HepG2 (cell line): ENCODE measurements around the gene SAYSD1. TPM values are rescaled to one million over a fixed set of nuclear protein-coding genes. Genes with fewer than 3 reads are reported as not detected.

ENCODE experiments used
- ARNT2 ChIP-seq: sonication (generic); formaldehyde crosslinking; IDR thresholded peaks from 2 replicates; pipeline ENCODE4 v1.8.0; 2022; ENCODE audit warnings: mild to moderate bottlenecking, low read depth, missing genetic modification reagents, moderate library complexity
- IKZF1 ChIP-seq: fragments of 450-650 bp; IDR thresholded peaks from 2 replicates; pipeline ENCODE4 v1.7.1; 2016
- MED1 ChIP-seq: sonication (generic); formaldehyde crosslinking; IDR thresholded peaks from 2 replicates; pipeline ENCODE4 v1.4.0; 2020; ENCODE audit warnings: missing genetic modification reagents
- MEF2D ChIP-seq: sonication (generic); formaldehyde crosslinking; IDR thresholded peaks from 2 replicates; pipeline ENCODE4 v1.5.1; 2020; ENCODE audit warnings: mild to moderate bottlenecking, missing genetic modification reagents
- NCOA2 ChIP-seq: sonication (generic); formaldehyde crosslinking; IDR thresholded peaks from 2 replicates; pipeline ENCODE4 v1.8.0; 2022; ENCODE audit warnings: inconsistent platforms
- NFIB ChIP-seq: sonication (generic); formaldehyde crosslinking; IDR thresholded peaks from 2 replicates; pipeline ENCODE4 v1.9.0; 2021; ENCODE audit warnings: missing genetic modification reagents, mild to moderate bottlenecking, borderline replicate concordance
- RELA ChIP-seq: sonication (generic); formaldehyde crosslinking; IDR thresholded peaks from 2 replicates; pipeline ENCODE4 v1.4.0; 2020; ENCODE audit warnings: missing genetic modification reagents
- STAG1 ChIP-seq: sonication (generic); formaldehyde crosslinking; IDR thresholded peaks from 2 replicates; pipeline ENCODE4 v1.4.0; 2020; ENCODE audit warnings: missing genetic modification reagents
- U2AF1 ChIP-seq: fragments of 200-400 bp; formaldehyde crosslinking; optimal IDR thresholded peaks from 2 replicates; pipeline ENCODE3; 2017; ENCODE audit warnings: mild to moderate bottlenecking, low read depth, low read length
- ZBTB42 ChIP-seq: sonication (generic); formaldehyde crosslinking; IDR thresholded peaks from 2 replicates; pipeline ENCODE4 v1.5.0; 2020; ENCODE audit warnings: mild to moderate bottlenecking, missing genetic modification reagents
- ZC3H4 ChIP-seq: sonication (generic); formaldehyde crosslinking; IDR thresholded peaks from 2 replicates; pipeline ENCODE4 v1.4.0; 2020; ENCODE audit warnings: missing genetic modification reagents, borderline replicate concordance
- ZFX ChIP-seq: sonication (generic); formaldehyde crosslinking; IDR thresholded peaks from 2 replicates; pipeline ENCODE4 v1.4.0; 2020; ENCODE audit warnings: mild to moderate bottlenecking, low read depth, missing genetic modification reagents, moderate library complexity
- ZNF850 ChIP-seq: sonication (generic); formaldehyde crosslinking; conservative IDR thresholded peaks from 2 replicates; pipeline ENCODE4 v1.9.0; 2021; ENCODE audit warnings: mild to moderate bottlenecking, missing genetic modification reagents
- polyA plus RNA-seq, 8 experiments: library from polyadenylated mRNA; depleted of rRNA in 3 of 8; stranded (reverse) in 7 of 8; unstranded in 1 of 8; fragments of >200 nt; fragmentation: Illumina TruSeq in 4 of 8; extraction: Trizol in 4 of 8; gene quantifications; 2 replicates each; pipeline versions ENCODE4 v1.2.1 to v1.2.3, GENCODE V29; 2011 to 2016; ENCODE audit warnings: low read depth in 4 of 8, missing spikeins in 1 of 8, mixed read lengths in 1 of 8; ENCODE audit not compliant: insufficient read depth in 1 of 8
- total RNA-seq, 5 experiments: library from RNA; depleted of rRNA; stranded (reverse); fragments of >200 nt; fragmentation: Illumina TruSeq; extraction: Trizol; gene quantifications; 2 replicates each; pipeline ENCODE4 v1.2.3, GENCODE V29; 2016; ENCODE audit warnings: low read depth in 1 of 5
- TF ChIP-seq, protein P1 (sequence below): sonication (generic); formaldehyde crosslinking; IDR thresholded peaks from 2 replicates; pipeline ENCODE4 v1.4.0; 2020; ENCODE audit warnings: missing genetic modification reagents
- TF ChIP-seq, protein P2 (sequence below): sonication (generic); formaldehyde crosslinking; IDR thresholded peaks from 2 replicates; pipeline ENCODE4 v1.4.0; 2020; ENCODE audit warnings: low read depth, missing genetic modification reagents
- TF ChIP-seq, protein P3 (sequence below): sonication (generic); formaldehyde crosslinking; IDR thresholded peaks from 2 replicates; pipeline ENCODE4 v1.4.0; 2020; ENCODE audit warnings: mild to moderate bottlenecking, missing genetic modification reagents
- TF ChIP-seq, protein P4 (sequence below): sonication (generic); formaldehyde crosslinking; IDR thresholded peaks from 2 replicates; pipeline ENCODE4 v1.4.0; 2020; ENCODE audit warnings: missing genetic modification reagents
- TF ChIP-seq, protein P5 (sequence below): sonication (generic); formaldehyde crosslinking; IDR thresholded peaks from 2 replicates; pipeline ENCODE4 v1.5.1; 2020; ENCODE audit warnings: missing genetic modification reagents, mild to moderate bottlenecking, borderline replicate concordance

Gene SAYSD1
- total and polyA plus RNA-seq, 2 of the 13 experiments (the other 11 are each of a cell fraction or from before 2014, with no cell fraction given): 10.1 to 16.0 TPM

DNA sequence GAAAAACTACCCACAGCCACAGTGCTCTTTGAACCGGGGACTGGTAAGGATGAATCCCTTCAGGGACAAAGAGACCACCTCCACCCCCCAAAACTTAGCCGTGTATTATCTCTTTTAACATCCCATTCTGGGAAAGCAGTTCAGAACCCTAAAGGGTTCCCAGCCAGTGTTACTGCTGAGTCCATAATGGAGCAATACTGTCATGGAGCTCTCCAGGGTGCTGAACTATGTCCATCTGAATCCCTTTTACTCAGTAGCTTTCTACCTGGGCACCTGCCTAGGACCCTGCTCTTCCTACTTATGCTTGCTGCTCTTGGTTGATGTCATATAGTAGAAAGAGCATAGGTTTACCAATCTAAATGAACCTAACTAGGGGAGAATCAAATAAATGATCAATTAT is 22.3 kb upstream of the SAYSD1 start (continued):
- TF ChIP-seq, protein P1, sequence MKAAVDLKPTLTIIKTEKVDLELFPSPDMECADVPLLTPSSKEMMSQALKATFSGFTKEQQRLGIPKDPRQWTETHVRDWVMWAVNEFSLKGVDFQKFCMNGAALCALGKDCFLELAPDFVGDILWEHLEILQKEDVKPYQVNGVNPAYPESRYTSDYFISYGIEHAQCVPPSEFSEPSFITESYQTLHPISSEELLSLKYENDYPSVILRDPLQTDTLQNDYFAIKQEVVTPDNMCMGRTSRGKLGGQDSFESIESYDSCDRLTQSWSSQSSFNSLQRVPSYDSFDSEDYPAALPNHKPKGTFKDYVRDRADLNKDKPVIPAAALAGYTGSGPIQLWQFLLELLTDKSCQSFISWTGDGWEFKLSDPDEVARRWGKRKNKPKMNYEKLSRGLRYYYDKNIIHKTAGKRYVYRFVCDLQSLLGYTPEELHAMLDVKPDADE (CRISPR knock-in tag): no peak
- TF ChIP-seq, protein P2, sequence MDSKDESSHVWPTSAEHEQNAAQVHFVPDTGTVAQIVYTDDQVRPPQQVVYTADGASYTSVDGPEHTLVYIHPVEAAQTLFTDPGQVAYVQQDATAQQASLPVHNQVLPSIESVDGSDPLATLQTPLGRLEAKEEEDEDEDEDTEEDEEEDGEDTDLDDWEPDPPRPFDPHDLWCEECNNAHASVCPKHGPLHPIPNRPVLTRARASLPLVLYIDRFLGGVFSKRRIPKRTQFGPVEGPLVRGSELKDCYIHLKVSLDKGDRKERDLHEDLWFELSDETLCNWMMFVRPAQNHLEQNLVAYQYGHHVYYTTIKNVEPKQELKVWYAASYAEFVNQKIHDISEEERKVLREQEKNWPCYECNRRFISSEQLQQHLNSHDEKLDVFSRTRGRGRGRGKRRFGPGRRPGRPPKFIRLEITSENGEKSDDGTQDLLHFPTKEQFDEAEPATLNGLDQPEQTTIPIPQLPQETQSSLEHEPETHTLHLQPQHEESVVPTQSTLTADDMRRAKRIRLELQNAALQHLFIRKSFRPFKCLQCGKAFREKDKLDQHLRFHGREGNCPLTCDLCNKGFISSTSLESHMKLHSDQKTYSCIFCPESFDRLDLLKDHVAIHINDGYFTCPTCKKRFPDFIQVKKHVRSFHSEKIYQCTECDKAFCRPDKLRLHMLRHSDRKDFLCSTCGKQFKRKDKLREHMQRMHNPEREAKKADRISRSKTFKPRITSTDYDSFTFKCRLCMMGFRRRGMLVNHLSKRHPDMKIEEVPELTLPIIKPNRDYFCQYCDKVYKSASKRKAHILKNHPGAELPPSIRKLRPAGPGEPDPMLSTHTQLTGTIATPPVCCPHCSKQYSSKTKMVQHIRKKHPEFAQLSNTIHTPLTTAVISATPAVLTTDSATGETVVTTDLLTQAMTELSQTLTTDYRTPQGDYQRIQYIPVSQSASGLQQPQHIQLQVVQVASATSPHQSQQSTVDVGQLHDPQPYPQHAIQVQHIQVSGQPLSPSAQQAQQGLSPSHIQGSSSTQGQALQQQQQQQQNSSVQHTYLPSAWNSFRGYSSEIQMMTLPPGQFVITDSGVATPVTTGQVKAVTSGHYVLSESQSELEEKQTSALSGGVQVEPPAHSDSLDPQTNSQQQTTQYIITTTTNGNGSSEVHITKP (CRISPR knock-in tag): no peak
- no peak for TF ChIP-seq MED1 (CRISPR knock-in tag)
- TF ChIP-seq NFIB (CRISPR knock-in tag): no peak
- no peak for TF ChIP-seq IKZF1
- 0 out of 2 replicates have a peak, but pooled peaks have one; percentile 36 for TF ChIP-seq MEF2D
- TF ChIP-seq, protein P3, sequence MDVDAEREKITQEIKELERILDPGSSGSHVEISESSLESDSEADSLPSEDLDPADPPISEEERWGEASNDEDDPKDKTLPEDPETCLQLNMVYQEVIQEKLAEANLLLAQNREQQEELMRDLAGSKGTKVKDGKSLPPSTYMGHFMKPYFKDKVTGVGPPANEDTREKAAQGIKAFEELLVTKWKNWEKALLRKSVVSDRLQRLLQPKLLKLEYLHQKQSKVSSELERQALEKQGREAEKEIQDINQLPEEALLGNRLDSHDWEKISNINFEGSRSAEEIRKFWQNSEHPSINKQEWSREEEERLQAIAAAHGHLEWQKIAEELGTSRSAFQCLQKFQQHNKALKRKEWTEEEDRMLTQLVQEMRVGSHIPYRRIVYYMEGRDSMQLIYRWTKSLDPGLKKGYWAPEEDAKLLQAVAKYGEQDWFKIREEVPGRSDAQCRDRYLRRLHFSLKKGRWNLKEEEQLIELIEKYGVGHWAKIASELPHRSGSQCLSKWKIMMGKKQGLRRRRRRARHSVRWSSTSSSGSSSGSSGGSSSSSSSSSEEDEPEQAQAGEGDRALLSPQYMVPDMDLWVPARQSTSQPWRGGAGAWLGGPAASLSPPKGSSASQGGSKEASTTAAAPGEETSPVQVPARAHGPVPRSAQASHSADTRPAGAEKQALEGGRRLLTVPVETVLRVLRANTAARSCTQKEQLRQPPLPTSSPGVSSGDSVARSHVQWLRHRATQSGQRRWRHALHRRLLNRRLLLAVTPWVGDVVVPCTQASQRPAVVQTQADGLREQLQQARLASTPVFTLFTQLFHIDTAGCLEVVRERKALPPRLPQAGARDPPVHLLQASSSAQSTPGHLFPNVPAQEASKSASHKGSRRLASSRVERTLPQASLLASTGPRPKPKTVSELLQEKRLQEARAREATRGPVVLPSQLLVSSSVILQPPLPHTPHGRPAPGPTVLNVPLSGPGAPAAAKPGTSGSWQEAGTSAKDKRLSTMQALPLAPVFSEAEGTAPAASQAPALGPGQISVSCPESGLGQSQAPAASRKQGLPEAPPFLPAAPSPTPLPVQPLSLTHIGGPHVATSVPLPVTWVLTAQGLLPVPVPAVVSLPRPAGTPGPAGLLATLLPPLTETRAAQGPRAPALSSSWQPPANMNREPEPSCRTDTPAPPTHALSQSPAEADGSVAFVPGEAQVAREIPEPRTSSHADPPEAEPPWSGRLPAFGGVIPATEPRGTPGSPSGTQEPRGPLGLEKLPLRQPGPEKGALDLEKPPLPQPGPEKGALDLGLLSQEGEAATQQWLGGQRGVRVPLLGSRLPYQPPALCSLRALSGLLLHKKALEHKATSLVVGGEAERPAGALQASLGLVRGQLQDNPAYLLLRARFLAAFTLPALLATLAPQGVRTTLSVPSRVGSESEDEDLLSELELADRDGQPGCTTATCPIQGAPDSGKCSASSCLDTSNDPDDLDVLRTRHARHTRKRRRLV (CRISPR knock-in tag): no peak
- peak; percentile 44; the same call in 1 of the 2 replicates for TF ChIP-seq NCOA2
- TF ChIP-seq ZFX (CRISPR knock-in tag): no peak
- TF ChIP-seq, protein P4, sequence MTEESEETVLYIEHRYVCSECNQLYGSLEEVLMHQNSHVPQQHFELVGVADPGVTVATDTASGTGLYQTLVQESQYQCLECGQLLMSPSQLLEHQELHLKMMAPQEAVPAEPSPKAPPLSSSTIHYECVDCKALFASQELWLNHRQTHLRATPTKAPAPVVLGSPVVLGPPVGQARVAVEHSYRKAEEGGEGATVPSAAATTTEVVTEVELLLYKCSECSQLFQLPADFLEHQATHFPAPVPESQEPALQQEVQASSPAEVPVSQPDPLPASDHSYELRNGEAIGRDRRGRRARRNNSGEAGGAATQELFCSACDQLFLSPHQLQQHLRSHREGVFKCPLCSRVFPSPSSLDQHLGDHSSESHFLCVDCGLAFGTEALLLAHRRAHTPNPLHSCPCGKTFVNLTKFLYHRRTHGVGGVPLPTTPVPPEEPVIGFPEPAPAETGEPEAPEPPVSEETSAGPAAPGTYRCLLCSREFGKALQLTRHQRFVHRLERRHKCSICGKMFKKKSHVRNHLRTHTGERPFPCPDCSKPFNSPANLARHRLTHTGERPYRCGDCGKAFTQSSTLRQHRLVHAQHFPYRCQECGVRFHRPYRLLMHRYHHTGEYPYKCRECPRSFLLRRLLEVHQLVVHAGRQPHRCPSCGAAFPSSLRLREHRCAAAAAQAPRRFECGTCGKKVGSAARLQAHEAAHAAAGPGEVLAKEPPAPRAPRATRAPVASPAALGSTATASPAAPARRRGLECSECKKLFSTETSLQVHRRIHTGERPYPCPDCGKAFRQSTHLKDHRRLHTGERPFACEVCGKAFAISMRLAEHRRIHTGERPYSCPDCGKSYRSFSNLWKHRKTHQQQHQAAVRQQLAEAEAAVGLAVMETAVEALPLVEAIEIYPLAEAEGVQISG (CRISPR knock-in tag): no peak
- no peak for TF ChIP-seq U2AF1
- no peak for TF ChIP-seq RELA (CRISPR knock-in tag)
- no peak for TF ChIP-seq ZC3H4 (CRISPR knock-in tag)
- TF ChIP-seq, protein P5, sequence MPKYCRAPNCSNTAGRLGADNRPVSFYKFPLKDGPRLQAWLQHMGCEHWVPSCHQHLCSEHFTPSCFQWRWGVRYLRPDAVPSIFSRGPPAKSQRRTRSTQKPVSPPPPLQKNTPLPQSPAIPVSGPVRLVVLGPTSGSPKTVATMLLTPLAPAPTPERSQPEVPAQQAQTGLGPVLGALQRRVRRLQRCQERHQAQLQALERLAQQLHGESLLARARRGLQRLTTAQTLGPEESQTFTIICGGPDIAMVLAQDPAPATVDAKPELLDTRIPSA (CRISPR knock-in tag): no peak
- no peak for TF ChIP-seq ZNF850
- no peak for TF ChIP-seq ZBTB42
- TF ChIP-seq ARNT2: no peak
- 0 out of 2 replicates have a peak, but pooled peaks have one; percentile 6 for TF ChIP-seq STAG1 (CRISPR knock-in tag)
